Measurements from ENCODE around the gene COMMD10. TPM values are rescaled to one million over a fixed set of nuclear protein-coding genes. Genes with fewer than 3 reads are reported as not detected.

COMMD10 gene
- total RNA-seq, 2 experiments from 2014 or later = 26.0 to 27.6 TPM

- H3K27me3 Mint-ChIP-seq = peaks cover 22% of the 10 kb centered on the region
- H3K27ac Mint-ChIP-seq = no peak overlapping the region
- TF ChIP-seq CTCF (IDR thresholded peaks at IDR 0.05) = no peak
- no peak for ATAC-seq (ENCODE audit: poor library complexity)
- Histone ChIP-seq H3K4me1 (ENCODE audit: insufficient read depth, low read length) (no peaks in the 10 kb centered on the region), H3K27ac (ENCODE audit: low read depth in 1 of 2, low read length in 2 of 2) (no peak overlapping the region), H3K4me3 (ENCODE audit: low read length) (no peak overlapping the region), H3K9me3 (ENCODE audit: control insufficient read depth in 1 of 2, insufficient read depth in 1 of 2, low read length in 2 of 2) (no peaks in the 10 kb centered on the region), H3K36me3 (ENCODE audit: insufficient read depth, low read length) (no peaks in the 10 kb centered on the region), H3K27me3 (ENCODE audit: control insufficient read depth in 1 of 2, insufficient read depth in 2 of 2, low read length in 2 of 2) (peaks cover 4 to 6% of the 10 kb centered on the region in 2 experiments)
- no peak overlapping the region for H3K4me3 Mint-ChIP-seq
- intact Hi-C loops (cut with DNase I, micrococcal nuclease) = no loop called here
- CTCF ChIA-PET = no interaction called here
- peak in 3 of 14 experiments; percentile 4 to 23 (median 17) for DNase-seq
- POLR2A ChIA-PET = no interaction called here
- no peaks in the 10 kb centered on the region for H3K9me3 Mint-ChIP-seq
- H3K4me1 Mint-ChIP-seq (ENCODE audit: low read depth) = no peaks in the 10 kb centered on the region
- no peaks in the 10 kb centered on the region for H3K36me3 Mint-ChIP-seq (ENCODE audit: low read depth)
These were observed 46.0 kb upstream of the COMMD10 start for GRCh38 chr5:116038817-116039216.

DNA sequence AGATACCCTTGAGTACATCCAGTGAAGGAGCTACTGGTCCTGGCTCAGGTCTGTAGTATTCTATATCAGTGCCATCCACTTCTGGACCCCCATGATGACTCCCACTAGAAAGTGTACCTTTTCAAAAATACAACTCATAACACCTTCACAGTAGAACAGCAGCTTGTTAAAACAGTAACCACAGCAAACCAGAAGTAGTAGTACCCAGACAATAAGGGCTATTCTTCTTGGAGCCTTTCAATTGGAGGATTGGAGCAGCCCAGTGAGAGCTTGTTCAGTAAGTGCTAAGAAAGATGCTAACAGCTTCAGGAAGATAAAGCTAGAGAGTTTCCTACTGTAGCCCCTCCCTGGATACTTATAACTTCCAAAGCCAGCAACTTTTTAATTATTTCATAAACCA is 42.5 kb upstream of the COMMD10 start:
- ChIA-PET POLR2A (no interaction called here), CTCF (no interaction called here)
- H3K36me3 ChIP-seq (ENCODE audit: insufficient read depth, low read length) = no peaks in the 10 kb centered on the region
- Mint-ChIP-seq H3K9me3 (no peaks in the 10 kb centered on the region), H3K4me1 (ENCODE audit: low read depth) (no peaks in the 10 kb centered on the region), H3K27ac (no peak overlapping the region), H3K36me3 (ENCODE audit: low read depth) (no peaks in the 10 kb centered on the region), H3K4me3 (no peak overlapping the region), H3K27me3 (peaks cover 12% of the 10 kb centered on the region)
- intact Hi-C loops (cut with DNase I, micrococcal nuclease) = no loop called here
- no peaks in the 10 kb centered on the region for H3K4me1 ChIP-seq (ENCODE audit: insufficient read depth, low read length)
- DNase-seq (no peak), ATAC-seq (ENCODE audit: poor library complexity) (no peak)
- H3K27me3 ChIP-seq (ENCODE audit: control insufficient read depth in 1 of 2, insufficient read depth in 2 of 2, low read length in 2 of 2) = no peaks in the 10 kb centered on the region
- no peaks in the 10 kb centered on the region for H3K9me3 ChIP-seq (ENCODE audit: control insufficient read depth in 1 of 2, insufficient read depth in 1 of 2, low read length in 2 of 2)
- no peak for TF ChIP-seq CTCF (IDR thresholded peaks at IDR 0.05)
- H3K4me3 ChIP-seq (ENCODE audit: low read length) = no peak overlapping the region
- H3K27ac ChIP-seq (ENCODE audit: low read depth in 1 of 2, low read length in 2 of 2) = no peak overlapping the region

DNA sequence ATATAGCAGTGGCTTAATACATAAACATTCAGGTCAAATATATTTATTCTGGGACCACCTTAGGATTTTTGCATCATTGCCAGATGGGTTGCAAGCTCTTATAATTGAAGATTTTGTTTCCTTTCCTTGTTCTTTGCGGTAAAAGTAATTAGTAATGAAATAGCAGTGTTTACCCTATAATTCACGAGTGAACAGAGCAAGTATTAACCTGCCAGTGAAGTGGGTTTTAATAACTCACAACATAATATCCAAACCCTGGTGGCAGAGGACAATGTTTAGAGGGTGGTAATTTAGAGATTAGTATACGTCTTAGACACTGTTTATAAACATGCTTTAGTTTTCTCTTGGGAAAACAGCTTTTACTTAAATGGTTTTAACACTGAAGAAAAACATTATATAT is 40.8 kb upstream of the COMMD10 start:
- Mint-ChIP-seq H3K27me3 (peaks cover 11% of the 10 kb centered on the region), H3K27ac (no peak overlapping the region), H3K4me3 (no peak overlapping the region), H3K4me1 (ENCODE audit: low read depth) (no peaks in the 10 kb centered on the region), H3K36me3 (ENCODE audit: low read depth) (no peaks in the 10 kb centered on the region), H3K9me3 (no peaks in the 10 kb centered on the region)
- Histone ChIP-seq H3K4me3 (ENCODE audit: low read length) (no peak overlapping the region), H3K36me3 (ENCODE audit: insufficient read depth, low read length) (no peaks in the 10 kb centered on the region), H3K27ac (ENCODE audit: low read depth in 1 of 2, low read length in 2 of 2) (no peak overlapping the region), H3K9me3 (ENCODE audit: control insufficient read depth in 1 of 2, insufficient read depth in 1 of 2, low read length in 2 of 2) (no peaks in the 10 kb centered on the region), H3K4me1 (ENCODE audit: insufficient read depth, low read length) (no peaks in the 10 kb centered on the region), H3K27me3 (ENCODE audit: control insufficient read depth in 1 of 2, insufficient read depth in 2 of 2, low read length in 2 of 2) (peaks cover 0 to 7% of the 10 kb centered on the region in 2 experiments)
- ChIA-PET CTCF (no interaction called here), POLR2A (no interaction called here)
- intact Hi-C loops (cut with DNase I, micrococcal nuclease) = no loop called here
- TF ChIP-seq CTCF (IDR thresholded peaks at IDR 0.05) = no peak
- no peak for DNase-seq
- ATAC-seq (ENCODE audit: poor library complexity) = no peak

Measured in CD4-positive, alpha-beta T cell (primary cell).